A549 treated with RU486 at 1 μM for 4 hours (cell line): Measurements from ENCODE around the gene MAGEL2. TPM values are rescaled to one million over a fixed set of nuclear protein-coding genes. Genes with fewer than 3 reads are reported as not detected.

Experiments
- total RNA-seq: library from RNA; stranded (reverse); fragments of 200-300 nt; extraction: Qiagen RNA extraction; gene quantifications from 5 replicates; pipeline ENCODE4 v1.2.3, GENCODE V29; 2022; ENCODE audit warnings: low read depth

MAGEL2 gene
- not detected in 5 replicates for total RNA-seq

GRCh38 chr15:23647421-23648370 is at the start of gene MAGEL2:
Gene MAGEL2 (minus strand): TSS chr15:23647867. CDS start chr15:23647742, 125 bp downstream.

GRCh38 chr15:23687143-23687470 is 39.4 kb upstream of the MAGEL2 start, which contains the start of gene NDN:
Gene NDN (minus strand): TSS chr15:23687305. CDS start chr15:23687217, 88 bp downstream.

Other genes starting within 250 kb of the MAGEL2 start
- gene GOLGA6L2, start 200.6 kb downstream of the MAGEL2 start, total RNA-seq: not detected in 5 replicates
- 1.1 to 3.3 TPM (median 2.3 TPM) in 5 replicates for gene MKRN3, start 82.2 kb downstream of the MAGEL2 start, total RNA-seq
- gene NDN, start 39.4 kb upstream of the MAGEL2 start, total RNA-seq: 0.09 to 0.11 TPM in 2 of 5 replicates, not detected in the others